G401 (cell line): ENCODE results near the gene ZNF462. TPM values are rescaled to one million over a fixed set of nuclear protein-coding genes. Genes with fewer than 3 reads are reported as not detected.

Experiments used
- DNase-seq: peaks from one replicate; pipeline ENCODE4 v3.0.0-alpha.2; 2015; ENCODE audit warnings: low spot score
- in situ Hi-C: cut with HindIII; loops from 2 replicates; pipeline ENCODE4 v1.10.0; 2016; ENCODE audit warnings: low sequenced_read_pairs, mixed read lengths
- total RNA-seq: library from RNA; depleted of rRNA; stranded (reverse); fragments of >200 nt; shearing (Covaris generic); gene quantifications from 2 replicates; pipeline ENCODE4 v1.2.3, GENCODE V29; 2014

Gene ZNF462
- total RNA-seq, 1 experiment from 2014 or later = 0.20 TPM

DNA sequence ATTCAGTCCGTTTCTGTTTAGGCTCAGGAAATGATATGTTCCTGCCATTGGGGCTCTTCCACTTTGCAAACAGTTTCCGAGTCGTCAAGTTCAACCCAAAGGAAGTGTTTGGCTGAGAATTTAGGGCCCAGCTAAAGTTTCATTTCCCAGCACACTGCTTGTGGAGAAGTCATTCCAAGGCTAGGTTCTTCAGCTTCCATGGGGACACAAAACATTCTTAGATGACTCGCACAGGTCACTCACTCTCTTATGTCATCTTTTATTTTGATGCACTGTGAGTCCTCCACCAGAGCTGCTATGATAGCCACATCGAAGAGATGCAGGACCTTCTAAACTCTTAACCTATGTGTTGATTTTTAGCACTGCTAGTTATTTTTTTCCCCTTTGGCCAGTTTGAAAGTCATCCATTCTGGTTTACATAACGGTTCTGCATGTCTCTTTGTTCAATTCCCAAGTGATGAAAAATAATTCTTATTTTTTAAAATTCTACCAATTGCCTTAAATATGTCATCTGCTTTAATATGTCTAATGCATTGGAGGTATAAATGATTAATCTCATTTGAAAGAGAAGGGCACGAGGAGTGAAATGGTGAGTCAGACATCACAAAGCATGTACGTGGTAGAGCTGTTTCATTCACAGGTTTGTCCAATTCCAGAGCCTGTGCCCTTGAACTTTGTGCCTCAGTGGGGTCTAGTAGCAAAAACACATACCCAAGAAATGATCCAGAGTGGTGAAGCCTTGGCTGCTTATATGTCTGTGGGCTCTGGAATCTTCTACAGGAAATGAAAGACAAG, 84.3 kb downstream of the ZNF462 start:
- in situ Hi-C loops = no loop called here
- DNase-seq = no peak

DNA sequence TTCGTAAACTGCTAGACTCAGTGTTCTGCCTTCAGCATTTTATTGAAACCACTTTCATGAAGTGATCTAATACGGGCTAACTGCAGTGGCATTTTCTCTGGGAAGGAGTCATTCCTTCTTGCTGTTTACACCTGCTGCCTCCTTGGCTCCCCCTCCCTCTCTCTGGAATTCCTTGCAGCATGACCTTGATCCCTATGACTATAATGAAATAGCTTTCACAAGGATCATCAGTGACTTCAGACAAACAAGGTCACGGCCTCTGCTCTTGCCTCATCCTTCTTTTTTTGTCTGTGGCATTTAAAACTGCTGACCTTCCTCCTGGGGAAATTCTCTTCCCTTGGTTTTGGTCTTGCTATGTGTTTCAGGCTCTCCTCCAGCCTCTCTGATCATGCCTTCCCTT, 90.2 kb downstream of the ZNF462 start:
- no peak for DNase-seq
- in situ Hi-C loops = no loop called here

DNA sequence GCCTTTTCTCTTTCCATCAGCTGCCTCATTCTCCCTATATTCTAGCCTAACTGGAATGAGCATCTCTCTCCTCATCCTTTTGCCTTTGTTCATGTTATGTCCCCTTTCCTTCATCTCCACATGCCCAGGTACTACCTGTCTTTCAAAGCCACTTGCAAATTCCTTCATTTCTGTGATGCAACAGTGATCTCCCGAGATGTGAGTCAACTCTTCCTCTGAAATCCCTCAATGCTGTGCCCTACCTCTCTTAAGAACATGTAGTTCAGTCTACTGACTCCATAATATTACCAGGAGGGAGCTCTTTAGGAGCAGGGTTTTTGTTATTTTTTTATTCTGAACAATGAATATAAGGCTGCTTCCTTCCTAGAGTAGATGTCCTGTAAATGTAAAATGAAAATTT, 91.6 kb downstream of the ZNF462 start:
- in situ Hi-C loops = no loop called here
- DNase-seq = no peak

DNA sequence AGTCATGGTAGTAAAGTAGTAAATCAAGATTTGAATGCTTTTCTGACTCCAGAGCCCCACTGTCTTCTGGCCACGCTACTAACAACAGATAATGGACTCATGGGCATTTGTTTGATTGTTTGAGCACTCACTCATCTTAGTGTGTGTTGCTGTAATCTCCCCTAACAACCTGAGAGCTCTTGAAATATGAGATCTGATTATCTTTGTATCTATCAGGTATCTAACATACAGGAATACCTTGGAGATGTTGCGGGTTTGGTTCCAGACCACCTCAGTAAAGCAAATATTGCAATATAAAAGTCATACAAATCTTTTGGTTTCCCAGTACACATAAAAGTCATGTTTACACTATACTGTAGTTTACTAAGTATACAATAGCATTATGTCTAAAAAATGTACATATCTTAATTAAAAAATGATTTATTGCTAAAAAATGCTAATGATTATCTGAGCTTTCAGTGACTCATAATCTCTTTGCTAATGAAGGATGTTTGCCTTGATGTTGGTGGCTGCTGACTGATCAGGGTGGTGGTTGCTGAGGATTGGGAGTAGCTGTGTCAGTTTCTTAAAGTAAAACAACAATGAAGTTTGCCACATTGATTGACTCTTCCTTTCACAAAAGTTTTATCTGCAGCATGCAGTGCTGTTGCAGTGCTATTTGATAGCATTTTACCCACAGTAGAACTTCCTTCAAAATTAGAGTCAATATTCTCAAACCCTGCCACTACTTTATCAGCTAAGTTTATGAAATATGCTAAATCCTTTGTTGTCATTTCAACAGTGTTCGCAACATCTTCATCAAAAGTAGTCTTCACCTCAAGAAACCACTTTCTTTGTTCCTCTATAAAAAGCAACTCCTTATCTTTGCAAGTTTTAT, 92.2 kb downstream of the ZNF462 start:
- in situ Hi-C loops = no loop called here
- DNase-seq = no peak

DNA sequence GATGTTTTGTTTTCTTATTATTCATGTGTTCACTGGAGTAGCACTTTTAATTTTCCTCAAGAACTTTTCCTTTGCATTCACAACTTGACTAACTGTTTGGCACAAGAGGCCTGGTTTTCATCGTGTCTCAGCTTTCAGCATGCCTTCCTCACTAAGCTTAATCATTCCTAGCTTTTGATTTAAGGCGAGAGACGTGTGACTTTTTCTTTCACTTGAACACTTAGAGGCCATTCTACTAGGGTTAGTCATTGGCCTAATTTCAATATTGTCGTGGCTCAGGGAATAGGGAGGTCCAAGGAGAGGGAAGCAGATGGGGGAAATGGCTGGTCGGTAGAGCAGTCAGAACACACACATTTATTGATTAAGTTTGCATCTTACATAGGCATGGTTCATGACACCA, 94.0 kb downstream of the ZNF462 start:
- in situ Hi-C loops = no loop called here
- DNase-seq = no peak

DNA sequence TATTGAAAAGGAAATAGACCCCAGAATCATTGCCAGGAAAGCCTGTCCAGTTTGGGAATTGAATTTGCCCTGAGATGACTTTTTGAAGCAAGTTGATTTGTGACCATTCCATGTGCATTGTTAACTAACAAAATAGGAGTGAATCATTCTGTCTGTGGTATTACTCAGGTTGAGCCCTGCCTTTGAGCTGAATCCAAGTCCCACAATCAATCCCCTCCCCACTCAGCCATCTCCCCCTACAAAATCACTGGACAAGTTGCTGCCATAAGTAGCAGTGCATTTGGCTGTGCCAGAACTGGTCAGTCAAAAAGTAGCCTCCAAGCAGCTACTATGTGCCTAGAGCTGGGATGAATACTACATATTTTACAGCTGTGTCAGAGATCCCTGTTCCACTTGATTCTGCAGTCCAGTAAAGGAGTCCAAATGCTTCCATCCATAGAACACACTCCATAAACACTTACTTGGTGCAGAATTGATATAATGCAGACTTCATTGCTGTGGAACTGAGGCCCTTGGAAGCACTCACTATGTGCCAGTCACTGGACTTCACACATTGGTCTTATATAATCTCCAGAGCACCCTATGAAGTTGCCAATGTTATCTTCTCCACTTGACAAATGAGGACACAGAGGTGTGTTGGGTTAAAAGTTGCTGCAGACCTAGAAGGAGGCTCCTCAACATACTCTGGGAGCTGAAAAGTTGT, 96.1 kb downstream of the ZNF462 start:
- in situ Hi-C loops = no loop called here
- no peak for DNase-seq

DNA sequence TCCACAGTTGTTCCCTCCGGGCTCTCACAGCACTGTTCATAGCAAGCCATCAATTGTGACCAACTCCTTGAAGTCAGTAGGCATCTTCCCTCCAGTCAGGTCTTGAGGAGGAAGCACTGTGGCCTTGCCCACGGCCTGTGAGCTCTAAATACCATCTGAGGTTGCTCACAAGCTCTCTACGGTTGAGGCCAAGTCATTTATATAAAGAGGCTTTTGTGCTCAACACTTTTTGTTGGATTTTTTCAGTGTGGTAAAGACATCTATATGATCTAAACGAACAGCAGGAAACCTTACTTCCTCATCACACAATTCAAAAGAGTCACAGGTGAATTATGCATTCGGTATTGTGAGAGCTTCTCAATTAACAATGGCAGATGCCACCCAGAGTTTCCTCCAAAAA, 97.3 kb downstream of the ZNF462 start:
- DNase-seq = no peak
- in situ Hi-C loops = no loop called here

DNA sequence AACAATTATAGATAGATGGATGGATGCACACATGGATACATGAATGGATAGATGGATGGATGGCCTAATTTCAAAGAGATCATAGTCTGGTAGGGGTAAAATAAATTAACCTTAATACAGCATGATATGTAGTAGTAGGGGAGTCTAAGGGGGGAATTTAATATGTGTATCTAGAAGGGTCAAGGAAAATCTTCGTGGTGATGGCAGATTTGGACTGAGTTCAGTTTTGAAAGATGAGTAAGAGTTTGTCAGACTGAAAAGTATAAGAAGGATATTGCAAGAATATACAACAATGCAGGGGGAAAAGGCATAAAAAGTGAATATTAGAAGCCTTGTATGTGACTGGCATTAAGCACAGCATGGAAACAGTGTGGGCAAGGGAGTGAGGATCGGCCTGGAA, 98.7 kb downstream of the ZNF462 start:
- in situ Hi-C loops = no loop called here
- DNase-seq = no peak

DNA sequence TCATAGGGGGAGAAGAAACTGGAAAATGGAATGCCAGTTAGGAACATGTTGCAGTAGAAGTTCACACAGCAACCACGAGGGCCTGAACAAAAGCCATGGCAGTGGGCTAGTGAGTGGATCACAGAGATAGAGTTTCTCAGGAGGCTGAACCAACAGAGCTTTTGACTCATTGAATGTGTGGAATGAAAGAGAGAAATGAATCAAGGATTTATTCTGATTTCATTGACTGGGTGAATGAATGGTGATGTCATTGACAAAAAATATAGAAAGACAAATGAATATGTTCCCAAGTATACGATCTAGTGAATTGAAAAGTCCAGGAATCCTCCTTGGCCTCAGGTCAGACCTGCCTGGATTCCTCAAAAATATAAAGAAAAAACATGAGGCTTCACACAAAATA, 99.2 kb downstream of the ZNF462 start:
- no peak for DNase-seq

DNA sequence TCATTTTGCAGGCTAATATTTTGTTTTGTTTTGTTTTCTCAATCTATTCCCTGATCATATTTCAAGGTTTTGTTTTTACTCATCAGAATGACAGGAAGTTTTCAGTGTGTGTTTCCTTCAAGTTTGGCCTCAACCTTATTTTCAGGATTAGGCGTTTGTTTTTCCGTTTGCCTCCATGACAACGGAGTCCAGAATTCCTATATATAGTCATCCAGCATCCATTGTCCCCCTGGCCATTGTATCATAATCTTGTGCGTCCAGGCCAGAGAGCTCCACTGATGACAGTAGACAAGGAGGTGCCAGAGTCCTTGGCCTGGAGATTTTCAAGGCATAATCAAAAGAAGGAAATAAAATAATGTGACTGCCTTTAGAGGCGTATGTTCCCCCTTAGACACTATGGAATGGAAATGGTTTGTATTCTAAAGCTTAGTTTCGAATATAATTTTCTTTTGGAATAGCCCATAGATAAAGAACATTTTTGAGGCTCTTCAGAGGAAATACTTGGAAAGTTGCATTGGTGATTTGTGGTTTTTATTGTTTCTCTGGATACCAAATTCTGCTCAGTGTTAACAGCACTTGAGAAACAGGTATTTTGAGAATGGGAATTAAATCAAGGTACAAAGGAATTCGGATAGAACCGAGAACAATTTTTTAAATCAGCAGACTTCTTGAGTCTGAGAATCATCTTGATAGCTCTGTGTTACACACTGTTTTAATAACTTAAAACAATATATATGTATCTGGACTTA, 99.8 kb downstream of the ZNF462 start:
- DNase-seq = no peak
- in situ Hi-C loops = no loop called here

More for the DNA sequence above, 99.2 kb downstream of the ZNF462 start:
- in situ Hi-C loops = no loop called here

DNA sequence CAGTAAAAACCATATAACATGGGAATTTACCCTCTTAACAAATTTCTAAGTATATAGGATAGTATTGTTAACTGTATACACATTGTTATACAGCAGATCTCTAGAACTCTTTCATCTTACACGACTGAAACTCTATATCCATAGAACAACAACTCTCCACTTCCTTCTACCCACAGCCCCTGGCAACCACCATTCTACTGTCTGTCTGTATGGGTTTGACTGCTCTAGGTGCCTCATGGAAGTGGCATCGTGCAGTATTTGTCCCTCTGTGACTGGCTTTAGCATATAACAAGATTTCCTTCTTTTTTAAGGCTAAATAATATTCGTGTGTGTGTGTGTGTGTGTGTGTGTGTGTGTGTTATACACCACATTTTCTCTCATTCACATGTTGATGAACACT, 100.7 kb downstream of the ZNF462 start:
- no peak for DNase-seq
- in situ Hi-C loops = no loop called here

DNA sequence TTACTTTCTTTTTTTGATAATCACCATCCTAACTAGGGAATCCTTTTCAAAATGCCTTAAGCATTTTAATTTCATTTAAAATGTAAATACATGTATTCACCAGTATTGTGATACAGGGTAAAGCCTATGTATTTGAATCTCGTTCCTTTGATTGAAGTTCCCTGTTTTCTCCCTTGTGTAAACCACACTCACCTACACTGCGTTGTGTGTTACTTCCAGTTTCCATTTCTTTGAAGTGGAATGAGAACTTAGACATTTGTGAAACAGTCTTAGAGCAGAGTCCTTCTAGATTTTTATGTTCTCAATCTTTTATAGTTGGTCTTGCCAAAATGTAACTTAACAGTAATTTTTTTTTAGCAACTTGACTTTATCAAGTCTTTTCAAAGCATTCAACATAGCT, 101.4 kb downstream of the ZNF462 start:
- DNase-seq = no peak
- in situ Hi-C loops = no loop called here

DNA sequence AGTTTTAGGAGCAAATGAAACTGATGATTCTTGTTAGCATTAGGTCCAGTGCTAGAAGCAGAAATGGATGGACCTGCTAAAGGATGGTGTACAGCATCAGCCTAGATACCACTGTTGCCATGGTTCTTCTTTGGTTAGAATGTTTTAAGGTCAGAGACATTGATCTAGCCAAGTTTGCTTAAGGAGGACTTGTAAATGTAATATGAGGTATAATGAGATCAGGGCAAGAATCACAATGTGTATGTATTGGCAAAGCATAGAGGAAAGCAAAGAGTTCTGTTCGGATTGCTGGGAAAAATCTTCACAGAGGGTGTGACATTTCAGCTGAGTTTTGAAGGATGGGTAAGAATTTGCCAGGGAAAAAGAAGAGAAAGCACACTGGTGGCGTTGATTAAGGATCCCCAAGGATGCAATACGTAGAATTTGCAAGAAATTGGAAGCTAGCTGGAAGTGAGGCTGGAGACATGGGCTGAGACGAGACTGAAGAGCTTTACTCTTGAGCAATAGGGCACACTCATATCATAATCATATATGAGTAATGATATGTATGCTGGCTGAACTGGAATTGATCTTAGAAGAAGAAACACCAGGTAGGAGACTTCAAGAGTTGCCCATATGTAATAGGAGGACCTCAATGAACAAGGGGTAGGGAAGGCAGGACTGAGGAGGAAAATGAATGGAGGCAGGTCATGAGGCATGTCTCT, 102.0 kb downstream of the ZNF462 start:
- no peak for DNase-seq
- in situ Hi-C loops = no loop called here

DNA sequence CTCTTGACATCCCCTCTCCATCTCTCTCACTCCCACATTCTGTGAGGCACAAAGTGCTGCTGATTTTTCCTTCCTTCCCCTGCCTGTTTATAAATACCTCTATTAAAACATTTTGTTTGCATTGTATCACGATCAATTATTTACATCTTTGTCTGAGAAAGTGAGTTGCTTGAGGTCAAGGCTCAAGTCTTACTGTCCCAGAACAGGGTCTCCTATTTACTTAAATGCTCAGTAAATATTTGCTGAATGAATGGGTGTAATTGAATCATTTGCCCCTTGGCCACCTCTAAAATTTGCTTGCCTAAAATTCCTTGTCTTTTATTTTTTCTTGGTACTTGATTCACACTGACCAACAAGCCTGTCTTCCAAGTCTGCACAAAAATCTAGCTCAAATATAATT, 103.5 kb downstream of the ZNF462 start:
- DNase-seq = no peak
- in situ Hi-C loops = no loop called here

DNA sequence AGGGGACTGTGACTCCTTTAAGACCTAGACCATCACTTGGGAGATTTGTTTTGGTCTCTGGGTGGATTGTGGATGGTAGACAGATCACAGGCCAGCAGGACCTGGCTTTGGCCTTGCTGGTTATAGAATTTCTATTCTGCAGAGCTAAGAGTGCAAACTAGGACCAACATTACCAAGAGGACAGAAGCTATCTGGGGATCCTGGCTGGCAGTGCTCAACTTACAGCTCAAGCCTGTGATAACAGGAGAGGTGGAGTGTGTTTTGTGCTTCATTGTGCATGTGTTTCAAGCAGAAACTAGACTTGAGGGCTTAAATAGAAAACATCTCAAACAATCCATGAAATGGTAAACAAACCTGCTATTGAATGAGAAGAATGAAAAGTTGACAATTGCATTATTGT, 106.7 kb downstream of the ZNF462 start:
- no peak for DNase-seq
- in situ Hi-C loops = no loop called here

DNA sequence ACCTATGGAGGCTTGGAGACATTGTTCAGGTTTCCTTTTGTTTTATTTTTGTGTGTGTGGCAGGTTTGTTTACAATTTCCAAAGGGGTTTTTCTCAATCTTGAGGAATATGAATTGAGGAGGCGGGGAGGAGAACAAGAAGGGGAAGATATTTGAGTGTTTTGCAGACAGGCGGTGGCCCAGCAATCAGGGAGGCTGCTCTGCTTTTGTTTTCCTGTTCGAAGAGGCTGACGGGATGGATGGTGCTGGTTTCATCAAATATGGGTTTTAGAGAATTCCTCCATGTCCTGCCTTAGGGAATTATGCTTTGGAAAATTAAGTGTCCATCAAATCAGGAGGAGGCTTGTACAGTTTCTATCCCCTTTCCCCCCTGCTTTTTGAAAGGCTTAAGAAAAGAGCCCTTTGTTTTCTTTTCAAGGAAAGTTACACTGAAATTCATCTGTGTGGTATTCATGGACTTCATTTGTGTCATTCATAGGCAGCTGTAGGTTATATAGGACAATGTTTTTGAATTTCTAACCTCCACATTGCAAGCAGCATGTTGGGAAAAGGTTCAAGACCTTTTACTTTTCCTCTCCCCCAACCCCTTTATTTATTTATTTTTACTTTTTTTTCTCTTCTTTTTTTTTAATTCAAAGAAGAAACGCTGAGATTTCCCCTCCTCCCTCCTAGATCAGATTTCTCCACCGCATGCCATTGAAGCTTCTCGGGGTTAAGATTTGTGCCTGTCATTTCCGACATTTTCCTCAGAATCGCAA, 107.4 kb downstream of the ZNF462 start:
- DNase-seq = no peak
- in situ Hi-C loops = no loop called here

DNA sequence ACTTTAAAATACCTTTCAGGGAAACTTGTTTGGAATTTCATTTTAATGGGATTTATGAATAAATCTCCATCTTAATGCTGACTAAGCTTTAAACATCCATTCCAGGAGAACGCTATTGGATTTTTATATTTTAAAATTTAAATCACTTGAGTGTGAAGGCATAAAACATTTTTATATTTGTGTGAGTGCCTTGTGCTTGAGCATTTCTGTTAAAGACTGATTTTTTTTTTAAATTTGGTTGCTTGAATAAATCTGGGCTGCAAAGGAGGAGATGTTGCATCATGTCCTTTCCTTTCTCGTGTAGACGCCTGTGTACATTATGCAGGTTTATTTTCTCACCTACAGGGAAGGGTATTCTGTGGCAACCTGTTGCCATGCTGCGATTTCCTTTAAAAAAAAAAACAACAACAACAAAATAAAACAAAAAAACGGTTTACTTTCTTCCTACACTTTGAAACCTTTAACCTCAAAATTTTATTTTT, 108.1 kb downstream of the ZNF462 start:
- in situ Hi-C loops = no loop called here

DNA sequence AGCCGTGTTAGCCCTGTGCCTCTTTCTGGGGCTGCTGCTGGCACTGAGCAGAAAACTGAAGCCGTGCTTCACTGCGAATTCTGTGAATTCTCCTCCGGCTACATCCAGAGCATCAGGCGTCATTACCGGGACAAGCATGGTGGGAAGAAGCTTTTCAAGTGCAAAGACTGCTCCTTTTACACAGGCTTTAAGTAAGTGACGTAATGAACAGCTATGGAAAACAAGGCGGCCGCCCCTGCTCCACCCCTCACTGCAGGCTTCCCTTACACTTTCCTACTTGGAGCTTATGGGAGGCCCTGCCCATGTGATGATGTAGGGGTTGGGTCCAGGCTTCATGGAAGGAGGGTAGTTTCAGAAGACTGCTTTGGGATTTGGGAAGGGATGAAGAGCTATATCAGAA, 109.1 kb downstream of the ZNF462 start:
- DNase-seq = no peak
- in situ Hi-C loops = no loop called here

More for the DNA sequence above, 108.1 kb downstream of the ZNF462 start:
- no peak for DNase-seq
